HepG2 (cell line): ENCODE measurements around the gene BCL7A. TPM values are rescaled to one million over a fixed set of nuclear protein-coding genes. Genes with fewer than 3 reads are reported as not detected.
A peak's percentile ranks its signal among the peaks of the same experiment; 100 is the strongest.

ENCODE experiments used
- BCLAF1 ChIP-seq: fragments of 450-650 bp; IDR thresholded peaks from 2 replicates; pipeline ENCODE4 v1.6.1; 2017; ENCODE audit warnings: mild to moderate bottlenecking
- CEBPB ChIP-seq: IDR thresholded peaks from 2 replicates; pipeline ENCODE4 v1.6.1; 2011; ENCODE audit warnings: low read depth, low read length, improper control_type of control experiment, borderline replicate concordance
- CSRNP1 ChIP-seq: sonication (generic); formaldehyde crosslinking; IDR thresholded peaks from 2 replicates; pipeline ENCODE4 v1.8.1; 2023; ENCODE audit warnings: mild to moderate bottlenecking, missing genetic modification reagents
- DMAP1 ChIP-seq: IDR thresholded peaks from 2 replicates; pipeline ENCODE4 v1.6.1; 2016
- ERF ChIP-seq: IDR thresholded peaks from 2 replicates; pipeline ENCODE4 v1.6.1; 2018; ENCODE audit warnings: missing biosample characterization, missing genetic modification reagents
- ETV5 ChIP-seq: IDR thresholded peaks from 2 replicates; pipeline ENCODE4 v1.6.1; 2018; ENCODE audit warnings: missing biosample characterization, missing genetic modification reagents, inconsistent platforms, borderline replicate concordance
- ISL2 ChIP-seq: sonication (generic); formaldehyde crosslinking; IDR thresholded peaks from 2 replicates; pipeline ENCODE4 v1.5.0; 2020; ENCODE audit warnings: missing genetic modification reagents
- KDM2A ChIP-seq: sonication (generic); formaldehyde crosslinking; IDR thresholded peaks from 2 replicates; pipeline ENCODE4 v1.4.0; 2020; ENCODE audit warnings: low read depth, missing genetic modification reagents, borderline replicate concordance
- KLF11 ChIP-seq: IDR thresholded peaks from 2 replicates; pipeline ENCODE4 v1.6.1; 2016; ENCODE audit warnings: missing compliant biosample characterization
- KLF16 ChIP-seq, 2 experiments: sonication (generic) in 1 of 2; formaldehyde crosslinking in 1 of 2; IDR thresholded peaks; 2 replicates each; pipeline versions ENCODE4 v1.6.1 to v1.8.0; 2016 to 2023; ENCODE audit warnings: missing genetic modification reagents in 2 of 2, missing compliant biosample characterization in 1 of 2
- MEIS1 ChIP-seq: sonication (generic); formaldehyde crosslinking; IDR thresholded peaks from 2 replicates; pipeline ENCODE4 v1.9.0; 2021; ENCODE audit warnings: mild to moderate bottlenecking, missing genetic modification reagents, moderate library complexity, borderline replicate concordance
- NBN ChIP-seq: fragments of 450-650 bp; conservative IDR thresholded peaks from 2 replicates; pipeline ENCODE4 v1.6.1; 2017
- NFE2L2 ChIP-seq: fragments of 150-350 bp; IDR thresholded peaks from 2 replicates; pipeline ENCODE4 v1.6.1; 2014; ENCODE audit warnings: low read length
- NFYB ChIP-seq: sonication (generic); formaldehyde crosslinking; IDR thresholded peaks from 2 replicates; pipeline ENCODE4 v1.4.0; 2020; ENCODE audit warnings: missing genetic modification reagents
- NR2F6 ChIP-seq, 2 experiments: IDR thresholded peaks; 2 replicates each; pipeline ENCODE4 v1.6.1; 2016; ENCODE audit warnings: antibody characterized with exemption in 1 of 2, mild to moderate bottlenecking in 1 of 2
- PPARG ChIP-seq: conservative IDR thresholded peaks from 2 replicates; pipeline ENCODE4 v1.6.1; 2016; ENCODE audit warnings: missing biosample characterization, missing genetic modification reagents
- SMC3 ChIP-seq: IDR thresholded peaks from 2 replicates; pipeline ENCODE4 v1.6.1; 2011; ENCODE audit warnings: low read length, improper control_type of control experiment
- SOX5 ChIP-seq: IDR thresholded peaks from 2 replicates; pipeline ENCODE4 v1.6.1; 2016; ENCODE audit warnings: borderline replicate concordance
- SP4 ChIP-seq: sonication (generic); formaldehyde crosslinking; IDR thresholded peaks from 2 replicates; pipeline ENCODE4 v1.8.1; 2023; ENCODE audit warnings: mild to moderate bottlenecking, missing genetic modification reagents
- STAT5B ChIP-seq: sonication (generic); formaldehyde crosslinking; IDR thresholded peaks from 2 replicates; pipeline ENCODE4 v1.4.0; 2020; ENCODE audit warnings: missing genetic modification reagents
- TFDP2 ChIP-seq: sonication (generic); formaldehyde crosslinking; IDR thresholded peaks from 2 replicates; pipeline ENCODE4 v1.4.0; 2020; ENCODE audit warnings: missing genetic modification reagents
- ZEB1 ChIP-seq: IDR thresholded peaks from 2 replicates; pipeline ENCODE4 v1.6.1; 2012; ENCODE audit warnings: mild to moderate bottlenecking, low read depth, inconsistent platforms; ENCODE audit not compliant: insufficient replicate concordance
- ZFP36L1 ChIP-seq: sonication (generic); formaldehyde crosslinking; IDR thresholded peaks from 2 replicates; pipeline ENCODE4 v1.8.0; 2022; ENCODE audit warnings: mild to moderate bottlenecking, missing genetic modification reagents, moderate library complexity
- ZNF292 ChIP-seq: sonication (generic); formaldehyde crosslinking; IDR thresholded peaks from 2 replicates; pipeline ENCODE4 v1.8.1; 2022; ENCODE audit warnings: mild to moderate bottlenecking, low read depth, missing genetic modification reagents, borderline replicate concordance
- ZNF546 ChIP-seq: sonication (generic); formaldehyde crosslinking; conservative IDR thresholded peaks from 2 replicates; pipeline ENCODE4 v1.8.1; 2023; ENCODE audit warnings: mild to moderate bottlenecking, missing genetic modification reagents
- ZNF792 ChIP-seq: IDR thresholded peaks from 2 replicates; pipeline ENCODE4 v1.6.1; 2016
- polyA plus RNA-seq, 8 experiments: library from polyadenylated mRNA; depleted of rRNA in 3 of 8; stranded (reverse) in 7 of 8; unstranded in 1 of 8; fragments of >200 nt; fragmentation: Illumina TruSeq in 4 of 8; extraction: Trizol in 4 of 8; gene quantifications; 2 replicates each; pipeline versions ENCODE4 v1.2.1 to v1.2.3, GENCODE V29; 2011 to 2016; ENCODE audit warnings: low read depth in 4 of 8, missing spikeins in 1 of 8, mixed read lengths in 1 of 8; ENCODE audit not compliant: insufficient read depth in 1 of 8
- total RNA-seq, 5 experiments: library from RNA; depleted of rRNA; stranded (reverse); fragments of >200 nt; fragmentation: Illumina TruSeq; extraction: Trizol; gene quantifications; 2 replicates each; pipeline ENCODE4 v1.2.3, GENCODE V29; 2016; ENCODE audit warnings: low read depth in 1 of 5

The BCL7A gene
- total and polyA plus RNA-seq, 2 of the 13 experiments (the other 11 are each of a cell fraction or from before 2014, with no cell fraction given): 4.1 to 6.2 TPM

GRCh38 chr12:122062832-122063693 lies 41.4 kb downstream of the BCL7A start (continued):
- TF ChIP-seq SOX5 (CRISPR knock-in tag) (0 out of 2 replicates have a peak, but pooled peaks have one; percentile 28), CSRNP1 (CRISPR knock-in tag) (peak; percentile 63), MEIS1 (CRISPR knock-in tag) (no peak), ZNF292 (0 out of 2 replicates have a peak, but pooled peaks have one; percentile 48), KLF11 (CRISPR knock-in tag) (peak; percentile 36; the same call in 1 of the 2 replicates), ZNF546 (CRISPR knock-in tag) (0 out of 2 replicates have a peak, but pooled peaks have one; percentile 56), ZEB1 (peak; percentile 70), ZNF792 (CRISPR knock-in tag) (peak; percentile 29; the same call in 1 of the 2 replicates), NFE2L2 (no peak), PPARG (peak; percentile 37; the same call in 1 of the 2 replicates), NBN (no peak), CEBPB (no peak), ZFP36L1 (CRISPR knock-in tag) (peak; percentile 48; the same call in 1 of the 2 replicates), SMC3 (no peak), STAT5B (CRISPR knock-in tag) (no peak), ETV5 (CRISPR knock-in tag) (peak; percentile 4; the same call in 1 of the 2 replicates), ERF (CRISPR knock-in tag) (peak; percentile 54; the same call in 1 of the 2 replicates), NFYB (peak; percentile 32; the same call in 1 of the 2 replicates), KLF16 (CRISPR knock-in tag; IDR thresholded peaks at IDR 0.05) (0 out of 4 replicates have a peak, but pooled peaks of 1 of the 2 experiments have one; percentile 30), DMAP1 (peak; percentile 59; the same call in 1 of the 2 replicates), SP4 (CRISPR knock-in tag) (no peak; the same call in 1 of the 2 replicates), KDM2A (CRISPR knock-in tag) (no peak; the same call in 1 of the 2 replicates), NR2F6 (IDR thresholded peaks at IDR 0.05) (peak; percentile 90), NR2F6 (CRISPR knock-in tag; IDR thresholded peaks at IDR 0.05) (peak; percentile 92), TFDP2 (CRISPR knock-in tag) (peak; percentile 68), BCLAF1 (no peak), ISL2 (CRISPR knock-in tag) (0 out of 2 replicates have a peak, but pooled peaks have one; percentile 22)
